Liver (tissue), 9 donors: ENCODE measurements around the gene TBC1D20. TPM values are rescaled to one million over a fixed set of nuclear protein-coding genes. Genes with fewer than 3 reads are reported as not detected.

Experiments used
- DNase-seq: peaks from one replicate; pipeline ENCODE4 v3.0.0-alpha.2; 2017; ENCODE audit warnings: low spot score
- H3K27ac ChIP-seq, 2 donors: one replicate each; pipeline ENCODE4 v1.7.0; 2013; ENCODE audit warnings: inconsistent platforms in 2 of 2, low read length in 2 of 2, control low read depth in 1 of 2, low read depth in 1 of 2, mild to moderate bottlenecking in 1 of 2
- H3K27me3 ChIP-seq, 4 donors: one replicate each; pipeline versions ENCODE4 v1.6.1 to v1.7.0; 2013; ENCODE audit warnings: low read length in 3 of 4, inconsistent platforms in 1 of 4, mild to moderate bottlenecking in 1 of 4, moderate library complexity in 1 of 4; ENCODE audit not compliant: control insufficient read depth in 4 of 4, insufficient read depth in 4 of 4
- H3K36me3 ChIP-seq, 4 donors: one replicate each; pipeline versions ENCODE4 v1.6.1 to v1.7.0; 2013; ENCODE audit warnings: low read length in 3 of 4, mild to moderate bottlenecking in 3 of 4, low read depth in 1 of 4, moderate library complexity in 1 of 4; ENCODE audit not compliant: control insufficient read depth in 4 of 4, insufficient read depth in 3 of 4
- H3K4me1 ChIP-seq, 4 donors: one replicate each; pipeline versions ENCODE4 v1.6.1 to v1.7.0; 2013; ENCODE audit warnings: low read length in 3 of 4, mild to moderate bottlenecking in 3 of 4, moderate library complexity in 1 of 4; ENCODE audit not compliant: control insufficient read depth in 4 of 4, insufficient read depth in 4 of 4
- H3K4me3 ChIP-seq, 3 donors: one replicate each; pipeline versions ENCODE4 v1.6.1 to v1.7.0; 2013; ENCODE audit warnings: low read length in 3 of 3, control low read depth in 1 of 3, low read depth in 1 of 3, mild to moderate bottlenecking in 1 of 3
- H3K9ac ChIP-seq, 2 donors: one replicate each; pipeline ENCODE4 v1.7.0; 2013; ENCODE audit warnings: low read length in 2 of 2, mild to moderate bottlenecking in 2 of 2, moderate library complexity in 2 of 2, control low read depth in 1 of 2, low read depth in 1 of 2
- H3K9me3 ChIP-seq, 4 donors: one replicate each; pipeline versions ENCODE4 v1.6.1 to v1.7.0; 2013; ENCODE audit warnings: low read length in 3 of 4; ENCODE audit not compliant: control insufficient read depth in 4 of 4
- ATF3 ChIP-seq: IDR thresholded peaks from 2 replicates; pipeline ENCODE4 v1.6.1; 2016; ENCODE audit warnings: antibody characterized with exemption
- FOXA1 ChIP-seq: IDR thresholded peaks from 2 replicates; pipeline ENCODE4 v1.6.1; 2016; ENCODE audit warnings: antibody characterized with exemption
- FOXA2 ChIP-seq: IDR thresholded peaks from 2 replicates; pipeline ENCODE4 v1.6.1; 2016; ENCODE audit warnings: antibody characterized with exemption
- HNF4A ChIP-seq, 2 donors: conservative IDR thresholded peaks; 2 replicates each; pipeline ENCODE4 v1.6.1; 2016; ENCODE audit warnings: antibody characterized with exemption in 2 of 2, mild to moderate bottlenecking in 2 of 2
- HNF4G ChIP-seq: IDR thresholded peaks from 2 replicates; pipeline ENCODE4 v1.6.1; 2016; ENCODE audit warnings: antibody characterized with exemption
- JUND ChIP-seq, 2 donors: IDR thresholded peaks; 2 replicates each; pipeline ENCODE4 v1.6.1; 2016; ENCODE audit warnings: antibody characterized with exemption in 2 of 2
- NR2F2 ChIP-seq: IDR thresholded peaks from 2 replicates; pipeline ENCODE4 v1.6.1; 2016; ENCODE audit warnings: antibody characterized with exemption
- RAD21 ChIP-seq, 2 donors: IDR thresholded peaks; 2 replicates each; pipeline ENCODE4 v1.6.1; 2016; ENCODE audit warnings: antibody characterized with exemption in 2 of 2, mild to moderate bottlenecking in 2 of 2
- RXRA ChIP-seq, 2 donors: IDR thresholded peaks; 2 replicates each; pipeline ENCODE4 v1.6.1; 2017 to 2018; ENCODE audit warnings: antibody characterized with exemption in 2 of 2, mild to moderate bottlenecking in 1 of 2
- SP1 ChIP-seq: IDR thresholded peaks from 2 replicates; pipeline ENCODE4 v1.6.1; 2018; ENCODE audit warnings: antibody characterized with exemption, mild to moderate bottlenecking
- TAF1 ChIP-seq: conservative IDR thresholded peaks from 2 replicates; pipeline ENCODE4 v1.6.1; 2016; ENCODE audit warnings: antibody characterized with exemption, mild to moderate bottlenecking
- YY1 ChIP-seq: IDR thresholded peaks from 2 replicates; pipeline ENCODE4 v1.6.1; 2016; ENCODE audit warnings: antibody characterized with exemption, mild to moderate bottlenecking
- ZBTB33 ChIP-seq: IDR thresholded peaks from 2 replicates; pipeline ENCODE4 v1.6.1; 2016; ENCODE audit warnings: antibody characterized with exemption
- WGBS: extraction: QIAGEN DNeasy Blood & Tissue Kit; methylation state at CpG from one replicate; pipeline ENCODE4 v1.1.7; 2013; 5-methylcytosine and 5-hydroxymethylcytosine counted together
- polyA plus RNA-seq, 2 donors: library from polyadenylated mRNA; stranded (reverse) in 1 of 2; unstranded in 1 of 2; fragments of 200-250 nt in 1 of 2; fragments of >200 nt in 1 of 2; fragmentation: Nextera tagmentation in 1 of 2; extraction: Ambion mirVana in 1 of 2; gene quantifications; one replicate each; pipeline versions ENCODE4 v1.2.1 to v1.2.3, GENCODE V29; 2013 to 2015
- total RNA-seq, 2 donors: library from RNA; depleted of rRNA; stranded (reverse); fragments of >200 nt; gene quantifications; one replicate each; pipeline ENCODE4 v1.2.3, GENCODE V29; 2014
- TF ChIP-seq, protein P1 (sequence below): fragments of 150-350 bp; IDR thresholded peaks from 2 replicates; pipeline ENCODE4 v1.5.1; 2017; ENCODE audit warnings: improper control_type of control experiment, low read depth, low read length; ENCODE audit not compliant: missing input control
- TF ChIP-seq, protein P2 (sequence below): IDR thresholded peaks from 2 replicates; pipeline ENCODE4 v1.6.1; 2016; ENCODE audit warnings: antibody characterized with exemption
- donor health status: healthy.
- donor health status: healthy.
- donor health status: healthy.
- donor health status: healthy.
- donor health status: healthy.

The TBC1D20 gene
- total and polyA plus RNA-seq, 4 donors: 8.7 to 18.9 (median 11.9) TPM

GRCh38 chr20:438571-439469 lies 23.5 kb downstream of the TBC1D20 start (continued):
- TF ChIP-seq, protein P1, sequence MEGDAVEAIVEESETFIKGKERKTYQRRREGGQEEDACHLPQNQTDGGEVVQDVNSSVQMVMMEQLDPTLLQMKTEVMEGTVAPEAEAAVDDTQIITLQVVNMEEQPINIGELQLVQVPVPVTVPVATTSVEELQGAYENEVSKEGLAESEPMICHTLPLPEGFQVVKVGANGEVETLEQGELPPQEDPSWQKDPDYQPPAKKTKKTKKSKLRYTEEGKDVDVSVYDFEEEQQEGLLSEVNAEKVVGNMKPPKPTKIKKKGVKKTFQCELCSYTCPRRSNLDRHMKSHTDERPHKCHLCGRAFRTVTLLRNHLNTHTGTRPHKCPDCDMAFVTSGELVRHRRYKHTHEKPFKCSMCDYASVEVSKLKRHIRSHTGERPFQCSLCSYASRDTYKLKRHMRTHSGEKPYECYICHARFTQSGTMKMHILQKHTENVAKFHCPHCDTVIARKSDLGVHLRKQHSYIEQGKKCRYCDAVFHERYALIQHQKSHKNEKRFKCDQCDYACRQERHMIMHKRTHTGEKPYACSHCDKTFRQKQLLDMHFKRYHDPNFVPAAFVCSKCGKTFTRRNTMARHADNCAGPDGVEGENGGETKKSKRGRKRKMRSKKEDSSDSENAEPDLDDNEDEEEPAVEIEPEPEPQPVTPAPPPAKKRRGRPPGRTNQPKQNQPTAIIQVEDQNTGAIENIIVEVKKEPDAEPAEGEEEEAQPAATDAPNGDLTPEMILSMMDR: no peak
- TF ChIP-seq SP1: no peak
- TF ChIP-seq TAF1: no peak
- no peak for TF ChIP-seq RAD21 (IDR thresholded peaks at IDR 0.05)
- TF ChIP-seq JUND (IDR thresholded peaks at IDR 0.05): no peak
- TF ChIP-seq HNF4G: no peak
- no peak for TF ChIP-seq FOXA1

DNA sequence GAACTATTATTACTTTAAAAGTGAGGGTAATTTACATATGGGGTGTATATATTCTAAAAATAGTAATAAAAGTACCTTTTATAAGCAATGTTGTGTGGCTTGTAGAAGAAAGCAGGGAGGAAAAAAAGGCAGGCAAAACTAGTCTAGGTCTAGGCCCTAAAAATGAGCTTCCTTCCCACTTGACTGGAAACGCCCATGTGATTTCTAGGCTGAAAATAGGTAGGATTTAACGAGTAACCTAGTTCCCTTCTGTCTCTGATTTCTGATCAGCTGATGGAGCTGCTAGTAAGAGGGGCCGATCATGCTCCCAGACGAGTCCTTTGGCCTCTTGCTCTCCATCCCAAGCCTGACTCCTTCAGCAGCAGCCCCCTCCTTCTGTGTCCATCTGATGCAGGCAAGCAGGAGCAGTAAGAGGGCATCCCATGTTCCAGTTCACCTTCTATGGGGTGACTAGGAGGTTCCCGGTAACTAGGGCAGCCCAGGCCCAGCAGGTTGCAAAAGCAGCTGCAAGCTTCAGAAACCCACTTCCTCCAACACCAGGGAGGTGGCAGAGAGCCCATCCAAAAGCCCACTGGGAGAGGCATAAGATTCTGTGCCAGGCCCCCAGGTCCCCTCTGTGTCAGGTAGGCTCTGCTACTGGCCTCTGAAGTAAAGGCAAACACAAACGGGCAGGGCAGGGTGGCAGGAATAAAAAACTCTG lies 24.4 kb downstream of the TBC1D20 start:
- Histone ChIP-seq H3K4me1 (peaks cover 3 to 20% (median 16%) of the 10 kb centered on the region in 4 donors), H3K27me3 (no peaks in the 10 kb centered on the region), H3K27ac (no peak overlapping the region), H3K9me3 (no peaks in the 10 kb centered on the region), H3K4me3 (no peak overlapping the region), H3K36me3 (peaks cover 7 to 56% (median 33%) of the 10 kb centered on the region in 4 donors), H3K9ac (no peak overlapping the region)
- 81% methylated on average over 6 of the region's 6 CpGs for WGBS
- TF ChIP-seq, protein P1: no peak
- no peak for TF ChIP-seq NR2F2
- no peak for TF ChIP-seq TAF1
- TF ChIP-seq, protein P2, sequence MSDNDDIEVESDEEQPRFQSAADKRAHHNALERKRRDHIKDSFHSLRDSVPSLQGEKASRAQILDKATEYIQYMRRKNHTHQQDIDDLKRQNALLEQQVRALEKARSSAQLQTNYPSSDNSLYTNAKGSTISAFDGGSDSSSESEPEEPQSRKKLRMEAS: no peak
- TF ChIP-seq ATF3: no peak
- DNase-seq: no peak

DNA sequence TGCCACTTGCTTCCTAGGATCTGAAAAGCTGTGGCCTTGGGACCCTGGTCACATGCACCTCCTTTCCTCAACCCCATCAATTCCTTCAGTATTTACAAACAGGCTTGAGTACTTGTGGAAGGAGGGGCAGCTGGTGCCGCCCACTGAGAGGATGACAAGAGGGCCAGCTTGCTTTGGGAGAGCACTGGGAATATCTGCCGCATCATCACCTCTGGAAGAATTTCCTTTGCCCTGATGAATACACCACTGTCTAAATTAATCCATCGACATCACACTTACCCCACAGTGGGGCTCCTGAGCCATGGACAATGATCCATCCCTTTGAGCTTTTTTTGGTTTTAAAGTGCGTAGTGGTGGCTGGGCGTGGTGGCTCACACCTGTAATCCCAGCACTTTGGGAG lies 25.9 kb downstream of the TBC1D20 start:
- H3K9me3 ChIP-seq: no peaks in the 10 kb centered on the region
- no peak for DNase-seq
- peaks cover 3 to 20% (median 16%) of the 10 kb centered on the region in 4 donors for H3K4me1 ChIP-seq
- WGBS: 96% methylated on average over 5 of the region's 5 CpGs
- no peak overlapping the region for H3K4me3 ChIP-seq
- no peaks in the 10 kb centered on the region for H3K27me3 ChIP-seq
- no peak overlapping the region for H3K27ac ChIP-seq
- peaks cover 11 to 60% (median 29%) of the 10 kb centered on the region in 4 donors for H3K36me3 ChIP-seq
- no peak overlapping the region for H3K9ac ChIP-seq
- TF ChIP-seq, protein P1: no peak
- TF ChIP-seq HNF4G (no peak), NR2F2 (no peak), ZBTB33 (no peak), YY1 (no peak), SP1 (no peak), FOXA2 (no peak), RXRA (IDR thresholded peaks at IDR 0.05) (no peak), TAF1 (no peak), HNF4A (conservative IDR thresholded peaks at IDR 0.05) (no peak)
